Keratinocyte (primary cell): ENCODE results near the gene PCDH1. TPM values are rescaled to one million over a fixed set of nuclear protein-coding genes. Genes with fewer than 3 reads are reported as not detected.
A peak's percentile ranks its signal among the peaks of the same experiment; 100 is the strongest.

ENCODE experiments used
- DNase-seq: peaks from one replicate; pipeline ENCODE4 v3.0.0-alpha.2; 2011; ENCODE audit warnings: low read depth, missing footprints, low spot score
- FAIRE-seq: peaks from 2 replicates; lab custom pipeline; 2011; peaks lifted over from hg19 to GRCh38; lab: Jason Lieb, UNC
- H2AFZ ChIP-seq: 2 replicates; pipeline ENCODE4 v1.6.0; 2012; ENCODE audit warnings: low read length, control low read depth, inconsistent platforms; ENCODE audit not compliant: control insufficient read depth
- H3K27ac ChIP-seq: 2 replicates; pipeline ENCODE4 v1.5.1; 2011; ENCODE audit warnings: low read length; ENCODE audit not compliant: control insufficient read depth, insufficient read depth
- H3K27me3 ChIP-seq: 3 replicates; pipeline ENCODE4 v1.6.0; 2011; ENCODE audit warnings: low read length; ENCODE audit not compliant: control insufficient read depth, insufficient read depth; ENCODE audit errors: extremely low read depth
- H3K36me3 ChIP-seq, 2 experiments: 2 replicates in 1 of 2; 3 replicates in 1 of 2; pipeline ENCODE4 v1.5.1; 2011; ENCODE audit warnings: low read length in 2 of 2, mild to moderate bottlenecking in 1 of 2; ENCODE audit not compliant: control insufficient read depth in 2 of 2, insufficient read depth in 2 of 2; ENCODE audit errors: extremely low read depth in 1 of 2
- H3K4me1 ChIP-seq: 3 replicates; pipeline ENCODE4 v1.5.1; 2011; ENCODE audit warnings: low read length; ENCODE audit not compliant: control insufficient read depth, insufficient read depth; ENCODE audit errors: extremely low read depth
- H3K4me2 ChIP-seq: 3 replicates; pipeline ENCODE4 v1.6.0; 2011; ENCODE audit warnings: low read depth, low read length; ENCODE audit not compliant: control insufficient read depth, insufficient read depth; ENCODE audit errors: extremely low read depth
- H3K4me3 ChIP-seq, 3 experiments: fragments of 200-600 bp in 1 of 3; sonication (generic) in 1 of 3; 2 replicates in 2 of 3; 3 replicates in 1 of 3; pipeline ENCODE4 v1.5.1; 2011 to 2016; ENCODE audit warnings: low read length in 3 of 3, mild to moderate bottlenecking in 3 of 3, control low read depth in 2 of 3, inconsistent platforms in 1 of 3, low read depth in 1 of 3, mixed read lengths in 1 of 3, mixed run types in 1 of 3, moderate library complexity in 1 of 3; ENCODE audit not compliant: control insufficient read depth in 2 of 3, insufficient read depth in 2 of 3; ENCODE audit errors: extremely low read depth in 1 of 3
- H3K79me2 ChIP-seq: 2 replicates; pipeline ENCODE4 v1.6.0; 2012; ENCODE audit warnings: low read length; ENCODE audit not compliant: control insufficient read depth, insufficient read depth
- H3K9ac ChIP-seq: 3 replicates; pipeline ENCODE4 v1.6.0; 2011; ENCODE audit warnings: low read length; ENCODE audit not compliant: control insufficient read depth, insufficient read depth; ENCODE audit errors: extremely low read depth
- H3K9me1 ChIP-seq: 3 replicates; pipeline ENCODE4 v1.6.0; 2011; ENCODE audit warnings: low read length; ENCODE audit not compliant: control insufficient read depth, insufficient read depth; ENCODE audit errors: extremely low read depth
- H3K9me3 ChIP-seq: 2 replicates; pipeline ENCODE4 v1.5.1; 2012; ENCODE audit warnings: low read depth, low read length; ENCODE audit not compliant: control insufficient read depth
- H4K20me1 ChIP-seq: 3 replicates; pipeline ENCODE4 v1.6.0; 2011; ENCODE audit warnings: low read length; ENCODE audit not compliant: control insufficient read depth, insufficient read depth; ENCODE audit errors: extremely low read depth
- CTCF ChIP-seq, 3 experiments: IDR thresholded peaks in 1 of 3; conservative IDR thresholded peaks in 1 of 3; optimal IDR thresholded peaks in 1 of 3; 2 replicates in 2 of 3; 3 replicates in 1 of 3; pipeline versions ENCODE3 to v1.5.1; 2011; ENCODE audit warnings: low read length in 3 of 3, mild to moderate bottlenecking in 3 of 3, moderate library complexity in 2 of 3, control low read depth in 1 of 3, inconsistent platforms in 1 of 3; ENCODE audit not compliant: insufficient read depth in 2 of 3; ENCODE audit errors: extremely low read depth in 1 of 3
- EZH2 ChIP-seq: IDR thresholded peaks from one replicate; pipeline ENCODE4 v1.6.1; 2012; ENCODE audit warnings: inconsistent platforms, mild to moderate bottlenecking, low read length, moderate library complexity
- dilution Hi-C: fragments of 300-500 bp; cut with MboI; formaldehyde crosslinking; loops from one replicate; pipeline ENCODE4 v1.7.0; 2020; ENCODE audit warnings: low sequenced_read_pairs; ENCODE audit not compliant: extremely low pct_ligation_motif_present
- polyA plus RNA-seq, 5 experiments: library from polyadenylated mRNA; depleted of rRNA in 3 of 5; stranded (reverse) in 3 of 5; stranded (forward) in 1 of 5; unstranded in 1 of 5; fragments of >200 nt; gene quantifications; 1 replicate in 1 of 5; 2 replicates in 3 of 5; 3 replicates in 1 of 5; pipeline versions ENCODE4 v1.2.1 to v1.2.3, GENCODE V29; 2011 to 2012; ENCODE audit warnings: missing spikeins in 2 of 5, low read depth in 1 of 5, low replicate concordance in 1 of 5

PCDH1 gene
- polyA plus RNA-seq, 1 donor (not counting 4 experiments of a cell fraction or from before 2014, with no cell fraction given) = 10.0 TPM

GRCh38 chr5:141914199-141914743 lies 36.1 kb upstream of the PCDH1 start:
- no peaks in the 10 kb centered on the region for H3K9me3 ChIP-seq
- H3K4me3 ChIP-seq = peak overlapping the region in 1 of 3 experiments; percentile 9
- DNase-seq (no peak), FAIRE-seq (no peak)
- no peaks in the 10 kb centered on the region for H3K9me1 ChIP-seq
- H3K27ac ChIP-seq = no peak overlapping the region
- H3K9ac ChIP-seq = no peak overlapping the region
- H2AFZ ChIP-seq = no peak overlapping the region
- peak; percentile 31 for TF ChIP-seq EZH2
- TF ChIP-seq CTCF (optimal IDR thresholded peaks at IDR 0.05 in 1 of 3, IDR thresholded peaks at IDR 0.05 in 1 of 3, conservative IDR thresholded peaks at IDR 0.05 in 1 of 3; ENCODE audit: extremely low read depth in 1 of 3, insufficient read depth in 2 of 3, low read length in 3 of 3) = peak in 1 of 3 experiments; percentile 50
- no peaks in the 10 kb centered on the region for H4K20me1 ChIP-seq
- peak overlapping the region; percentile 55 for H3K4me2 ChIP-seq
- peaks cover 14% of the 10 kb centered on the region for H3K27me3 ChIP-seq
- peaks cover 8% of the 10 kb centered on the region for H3K4me1 ChIP-seq
- dilution Hi-C loops = no loop called here
- H3K79me2 ChIP-seq = no peaks in the 10 kb centered on the region
- H3K36me3 ChIP-seq = no peaks in the 10 kb centered on the region

- H3K36me3 ChIP-seq = no peaks in the 10 kb centered on the region
- no peak overlapping the region for H3K9ac ChIP-seq
- H3K27ac ChIP-seq = no peak overlapping the region
- H2AFZ ChIP-seq = no peak overlapping the region
- no peaks in the 10 kb centered on the region for H3K9me3 ChIP-seq
- no peaks in the 10 kb centered on the region for H3K79me2 ChIP-seq
- H3K4me1 ChIP-seq = peaks cover 8% of the 10 kb centered on the region
- no peaks in the 10 kb centered on the region for H3K9me1 ChIP-seq
- H4K20me1 ChIP-seq = no peaks in the 10 kb centered on the region
- H3K4me2 ChIP-seq = peak overlapping the region; percentile 55
- peak overlapping the region in 1 of 3 experiments; percentile 9 for H3K4me3 ChIP-seq
- DNase-seq = no peak
- no peak for FAIRE-seq
- no peak for TF ChIP-seq EZH2
- TF ChIP-seq CTCF (optimal IDR thresholded peaks at IDR 0.05 in 1 of 3, IDR thresholded peaks at IDR 0.05 in 1 of 3, conservative IDR thresholded peaks at IDR 0.05 in 1 of 3; ENCODE audit: extremely low read depth in 1 of 3, insufficient read depth in 2 of 3, low read length in 3 of 3) = no peak
- peaks cover 14% of the 10 kb centered on the region for H3K27me3 ChIP-seq
- dilution Hi-C loops = no loop called here
Measured at GRCh38 chr5:141913560-141914198, 35.5 kb upstream of the PCDH1 start.
